T47D (cell line): ENCODE data around the gene COG4.
"Not testable (repeated sequence)": the region's sequence is repeated elsewhere in the genome, so short reads cannot be mapped to it uniquely, and the experiment has no call there.

Source experiments
- DNase-seq, 2 experiments: peaks; one replicate each; pipeline versions ENCODE4 v3.0.0 to v3.0.0-alpha.2; 2011 to 2012; ENCODE audit warnings: low read depth in 1 of 2, low spot score in 1 of 2
- JUND ChIP-seq: IDR thresholded peaks from 2 replicates; pipeline ENCODE4 v1.6.1; 2012; ENCODE audit warnings: low read depth
- in situ Hi-C: cut with HindIII; loops from 2 replicates; pipeline ENCODE4 v1.10.0; 2016; ENCODE audit warnings: low sequenced_read_pairs, low pct_unique_long_range_greater_than_20kb

Gene COG4

GRCh38 chr16:70551788-70552187 is 28.4 kb upstream of the COG4 start:
- in situ Hi-C loops: no loop called here
- no peak for DNase-seq
- TF ChIP-seq JUND: no peak

DNA sequence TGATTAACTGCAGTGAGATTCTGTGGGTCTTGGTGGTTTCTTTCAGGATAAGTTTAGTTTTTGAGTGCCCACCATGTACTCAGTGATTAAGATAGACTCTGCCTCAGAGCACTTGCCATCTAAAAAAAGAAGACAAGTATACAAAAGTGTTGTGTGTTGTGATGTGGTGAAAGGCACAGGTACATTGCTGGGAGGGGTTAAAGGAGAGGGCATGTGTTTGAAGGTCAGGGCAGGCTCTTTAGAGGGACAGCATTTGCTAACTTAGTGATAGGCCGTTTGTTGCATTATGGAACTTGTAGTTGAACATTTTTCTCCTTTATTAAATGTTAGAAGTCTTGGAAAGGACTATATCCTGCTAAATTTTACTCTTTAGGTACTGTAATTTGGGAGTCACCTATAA is 26.7 kb upstream of the COG4 start:
- DNase-seq: no peak
- in situ Hi-C loops: no loop called here

DNA sequence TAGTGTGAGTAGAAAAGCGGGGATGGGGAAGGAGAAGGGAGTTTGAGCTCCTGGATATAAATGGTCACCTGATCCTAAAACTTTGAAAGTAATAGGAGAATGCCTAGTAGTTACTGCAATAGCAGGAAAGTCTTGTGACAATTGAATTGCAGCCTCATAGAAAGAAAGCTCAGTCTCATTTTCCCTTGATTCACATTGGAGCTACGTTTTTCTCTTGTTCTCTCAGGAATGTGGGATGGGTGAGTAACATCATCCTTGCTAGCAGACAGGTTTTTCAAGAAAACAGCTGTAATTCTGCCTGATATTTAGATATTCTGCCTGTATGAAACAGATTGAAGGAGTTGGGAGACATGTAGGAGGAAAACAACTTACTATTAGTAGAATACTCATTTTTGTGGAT is 25.6 kb upstream of the COG4 start:
- no peak for DNase-seq
- in situ Hi-C loops: no loop called here
- no peak for TF ChIP-seq JUND

More for the DNA sequence above, 26.7 kb upstream of the COG4 start:
- TF ChIP-seq JUND: no peak

- in situ Hi-C loops: no loop called here
- TF ChIP-seq JUND: no peak
These were observed 21.2 kb upstream of the COG4 start for GRCh38 chr16:70544548-70544947.

DNA sequence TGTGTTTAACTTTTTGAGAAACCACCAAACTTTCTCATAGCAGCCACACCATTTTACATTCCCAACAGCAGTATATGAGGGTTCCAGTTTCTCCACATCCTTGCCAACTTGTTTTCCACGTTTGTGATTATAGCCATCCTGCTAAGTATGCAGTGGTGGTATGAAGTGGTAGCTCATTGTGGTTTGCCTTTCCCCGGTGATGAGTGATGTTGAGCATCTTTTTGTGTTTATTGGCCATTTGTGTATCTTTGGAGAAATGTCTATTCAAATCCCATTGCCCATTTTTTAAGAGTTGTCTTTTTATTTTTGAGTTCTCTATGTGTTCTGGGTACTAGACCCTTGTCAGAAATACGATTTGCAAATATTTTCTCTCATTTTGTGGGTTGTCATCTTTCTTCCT is 17.6 kb upstream of the COG4 start:
- TF ChIP-seq JUND: no peak
- in situ Hi-C loops: no loop called here
- DNase-seq: no peak

More at GRCh38 chr16:70544548-70544947, 21.2 kb upstream of the COG4 start:
- DNase-seq: no peak

GRCh38 chr16:70534971-70535370 is 11.6 kb upstream of the COG4 start:
- DNase-seq: no peak
- in situ Hi-C loops: no loop called here
- TF ChIP-seq JUND: no peak

DNA sequence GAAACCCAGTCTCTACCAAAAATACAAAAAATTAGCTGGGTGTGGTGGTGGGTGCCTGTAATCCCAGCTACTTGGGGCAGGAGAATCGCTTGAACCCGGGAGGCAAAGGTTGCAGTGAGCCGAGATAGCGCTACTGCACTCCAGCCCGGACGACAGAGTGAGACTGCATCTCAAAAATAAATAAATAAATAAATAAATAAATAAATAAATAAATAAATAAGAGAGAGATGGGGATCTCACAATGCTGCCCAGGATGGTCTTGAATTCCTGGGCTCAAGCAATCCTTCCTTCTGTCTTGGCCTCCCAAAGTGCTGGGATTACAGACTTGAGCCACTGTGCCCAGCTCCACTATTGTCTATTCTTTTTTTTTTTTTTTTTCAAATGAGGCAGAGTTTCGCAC is 6.6 kb upstream of the COG4 start:
- in situ Hi-C loops: not testable (repeated sequence)

GRCh38 chr16:70529051-70529777 is 5.9 kb upstream of the COG4 start:
- DNase-seq: peak in 1 of 2 experiments; percentile 41
- in situ Hi-C loops: no loop called here
- TF ChIP-seq JUND: no peak

More for the DNA sequence above, 6.6 kb upstream of the COG4 start:
- DNase-seq: not testable (repeated sequence)

DNA sequence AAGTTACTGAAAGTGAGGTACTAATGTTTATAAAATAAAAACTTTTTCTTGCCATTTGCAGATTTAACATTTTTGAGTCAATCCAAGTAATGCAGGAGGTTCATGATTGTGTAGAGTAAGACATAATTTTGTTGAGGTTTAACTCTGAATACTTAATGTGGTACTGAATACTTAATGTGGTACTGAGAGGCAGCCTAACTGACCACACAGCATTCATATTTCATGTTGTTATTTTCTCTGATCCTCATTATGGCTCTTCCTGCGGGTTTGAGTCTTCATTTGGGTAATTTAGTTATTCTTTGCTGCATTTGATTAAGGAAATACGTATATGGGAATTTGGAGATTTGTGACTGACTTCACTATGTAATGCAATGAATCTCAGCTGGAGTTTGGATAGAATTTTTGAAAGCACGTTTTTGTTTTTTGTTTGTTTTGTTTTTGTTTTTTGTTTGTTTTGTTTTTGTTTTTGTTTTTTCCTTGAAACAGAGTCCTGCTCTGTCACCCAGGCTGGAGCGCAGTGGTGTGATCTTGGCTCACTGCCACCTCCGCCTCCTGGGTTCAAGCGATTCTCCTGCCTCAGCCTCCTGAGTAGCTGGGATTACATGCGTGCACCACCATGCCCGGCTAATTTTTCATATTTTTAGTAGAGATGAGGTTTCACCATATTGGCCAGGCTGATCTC is 4.1 kb upstream of the COG4 start:
- TF ChIP-seq JUND: no peak
- in situ Hi-C loops: no loop called here
- no peak for DNase-seq

GRCh38 chr16:70526403-70526802 is 3.0 kb upstream of the COG4 start:
- no peak for TF ChIP-seq JUND
- no peak for DNase-seq
- in situ Hi-C loops: no loop called here

DNA sequence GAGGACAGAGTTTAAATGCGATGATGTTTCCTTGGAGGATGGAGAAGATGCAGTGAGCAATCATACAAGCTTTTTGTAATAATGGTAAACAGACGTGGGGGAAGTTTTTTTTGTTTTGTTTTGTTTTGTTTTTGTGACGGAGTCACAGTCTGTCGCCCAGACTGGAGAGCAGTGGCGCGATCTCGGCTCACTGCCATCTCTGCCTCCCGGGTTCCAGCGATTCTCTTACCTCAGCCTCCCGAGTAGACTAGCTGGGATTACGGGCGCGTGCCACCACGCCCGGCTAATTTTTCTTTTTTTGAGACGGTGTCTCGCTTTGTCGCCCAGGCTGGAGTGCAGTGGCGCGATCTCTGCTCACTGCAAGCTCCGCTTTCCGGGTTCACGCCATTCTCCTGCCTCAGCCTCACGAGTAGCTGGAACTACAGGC is 1.1 kb upstream of the COG4 start:
- in situ Hi-C loops, DNase-seq: not testable (repeated sequence)

DNA sequence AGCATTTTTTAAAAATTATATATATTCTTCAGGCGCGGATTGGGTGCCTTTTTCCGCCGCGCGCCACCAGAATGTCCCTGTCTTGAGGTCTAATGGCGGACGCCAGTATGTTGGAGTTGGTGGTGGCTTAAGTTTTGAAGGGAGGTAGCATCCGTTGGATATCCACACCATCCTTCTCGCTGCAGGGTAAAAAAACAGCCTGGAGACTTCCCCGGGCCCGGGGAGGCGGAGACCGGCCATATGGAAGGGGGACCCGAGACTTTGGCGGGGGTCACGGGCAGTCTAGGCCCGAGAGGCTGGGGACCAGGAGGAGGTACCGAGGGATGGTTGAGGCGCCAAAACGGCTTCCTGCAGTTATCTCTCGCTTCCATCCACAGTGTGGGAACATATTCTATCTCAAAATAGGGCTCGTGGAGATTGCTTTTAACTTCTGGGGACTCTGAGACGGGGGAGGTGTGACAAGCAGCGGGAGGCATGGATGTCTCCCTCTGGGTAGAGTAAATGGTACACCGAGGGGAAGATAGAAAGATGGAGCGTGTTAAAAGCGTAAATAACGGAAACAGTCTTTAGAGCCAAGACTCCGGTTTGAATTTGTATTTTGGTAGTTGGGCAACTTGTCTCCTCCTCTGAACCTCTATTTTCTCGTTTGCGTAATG is 517 bp upstream of the COG4 start, which contains the start of gene SF3B3:
Gene SF3B3 (plus strand): TSS at position 74 of the 656 bp plus-strand sequence. CDS start 2,841 bp downstream, outside the sequence.
- in situ Hi-C loops: no loop called here
- peak in 1 of 2 experiments; percentile 37 for DNase-seq
- no peak for TF ChIP-seq JUND
